HG02763 (cell line): ENCODE results near the gene NQO2.
"Not testable (repeated sequence)": the region's sequence is repeated elsewhere in the genome, so short reads cannot be mapped to it uniquely, and the experiment has no call there.

ENCODE experiments used
- ATAC-seq: cut with Tn5 transposase; IDR thresholded peaks from one replicate; pipeline ENCODE4 v1.9.1; 2021; ENCODE audit warnings: mild to moderate bottlenecking, moderate library complexity; ENCODE audit not compliant: unreplicated experiment

The NQO2 gene

DNA sequence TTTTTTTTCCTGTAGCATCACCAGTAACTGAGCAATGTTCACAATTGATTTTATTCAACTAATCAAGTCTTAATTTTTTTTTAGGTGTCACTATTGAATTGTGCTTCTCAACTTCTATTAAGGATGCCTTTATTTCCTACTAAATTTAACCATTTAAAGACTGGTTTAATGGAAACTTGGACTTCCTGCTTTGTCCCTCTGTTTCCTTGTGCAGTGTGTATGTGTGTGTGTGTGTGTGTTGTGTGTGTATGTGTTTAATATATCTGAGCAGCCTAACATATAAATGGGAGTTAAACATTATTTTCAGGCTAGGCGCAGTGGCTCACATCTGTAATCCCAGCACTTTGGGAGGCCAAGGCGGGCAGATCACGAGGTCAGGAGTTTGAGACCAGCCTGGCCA is 30.1 kb upstream of the NQO2 start:
- ATAC-seq, result no peak

DNA sequence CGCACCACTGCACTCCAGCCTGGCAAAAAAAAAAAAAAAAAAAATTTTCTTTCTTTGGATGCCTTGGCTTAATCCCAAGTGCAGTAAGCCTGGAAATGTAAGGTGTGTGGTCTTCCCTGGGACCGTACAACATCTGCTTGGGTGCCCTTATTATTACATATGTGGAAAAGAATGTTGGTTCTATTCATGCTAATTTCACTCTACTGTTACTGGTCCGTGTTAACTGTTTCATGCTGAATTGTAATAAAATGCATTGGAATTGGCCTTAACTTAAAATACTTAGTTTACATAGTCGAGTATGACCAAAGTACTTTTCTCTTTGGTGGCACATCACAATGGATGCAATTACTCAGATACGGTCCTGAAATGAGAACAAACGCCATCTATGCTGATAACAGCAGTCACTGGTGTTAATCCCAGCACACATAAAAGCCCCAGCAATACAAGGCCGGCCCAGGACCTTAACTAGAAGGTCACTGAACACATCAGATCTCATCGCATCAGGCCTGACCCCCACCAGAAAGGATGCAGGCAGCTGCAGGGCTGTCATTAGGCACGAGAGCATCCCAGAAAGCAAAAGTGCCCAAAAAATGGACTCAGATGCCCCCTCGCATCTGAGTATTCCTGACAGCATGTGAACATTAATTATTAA is 29.5 kb upstream of the NQO2 start:
- no peak for ATAC-seq

DNA sequence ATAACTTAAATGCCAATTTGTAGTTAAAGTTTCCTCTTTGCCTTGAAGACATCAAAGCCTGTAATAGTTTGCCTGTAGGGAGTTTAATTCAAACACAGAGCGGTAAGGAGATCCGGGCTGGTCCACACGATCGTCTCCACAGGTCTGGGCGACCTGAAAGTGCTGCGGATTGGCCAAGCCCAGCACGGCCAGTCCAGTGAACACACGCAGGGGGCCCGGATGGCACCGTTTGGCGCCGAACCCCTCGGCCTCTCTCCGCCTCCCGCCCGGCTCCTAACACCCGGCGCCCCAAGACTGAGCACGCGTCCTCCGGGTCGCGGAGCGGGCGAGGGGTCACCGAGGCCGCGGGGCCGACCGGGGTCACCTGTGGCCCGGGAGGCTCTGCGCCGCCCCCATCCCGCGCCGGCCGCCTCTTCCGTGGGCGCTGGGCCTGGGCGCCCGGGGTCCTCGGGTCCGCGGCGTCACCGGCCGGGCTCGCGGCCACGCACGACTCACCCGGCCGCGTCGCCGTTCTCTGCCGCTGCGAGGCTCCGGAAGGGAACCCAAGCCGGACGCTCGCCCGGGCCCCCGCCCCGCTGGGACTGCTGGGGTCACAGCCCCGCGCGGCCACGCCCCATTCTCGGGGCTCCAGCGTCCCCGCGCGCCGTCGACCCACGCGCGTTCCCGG is 28.8 kb upstream of the NQO2 start:
- ATAC-seq, result no peak

- ATAC-seq, result no peak
Observed at GRCh38 chr6:2971420-2972218, 28.1 kb upstream of the NQO2 start, which contains the start of gene SERPINB6. Gene SERPINB6, minus strand, starts transcription at chr6:2971567. Its CDS starts 12,235 bp downstream, at chr6:2959332.

DNA sequence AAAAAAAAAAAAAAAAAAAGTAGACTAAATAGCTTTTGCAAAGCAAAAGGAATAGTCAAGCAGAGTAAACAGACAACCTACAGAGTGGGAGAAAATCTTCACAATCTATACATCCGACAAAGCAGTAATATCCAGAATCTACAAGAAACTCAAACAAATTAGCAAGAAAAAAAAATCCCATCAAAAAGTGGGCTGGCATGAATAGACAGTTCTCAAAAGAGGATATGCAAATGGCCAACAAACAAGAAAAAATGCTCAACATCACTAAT is 27.5 kb upstream of the NQO2 start:
- not testable (repeated sequence) for ATAC-seq

DNA sequence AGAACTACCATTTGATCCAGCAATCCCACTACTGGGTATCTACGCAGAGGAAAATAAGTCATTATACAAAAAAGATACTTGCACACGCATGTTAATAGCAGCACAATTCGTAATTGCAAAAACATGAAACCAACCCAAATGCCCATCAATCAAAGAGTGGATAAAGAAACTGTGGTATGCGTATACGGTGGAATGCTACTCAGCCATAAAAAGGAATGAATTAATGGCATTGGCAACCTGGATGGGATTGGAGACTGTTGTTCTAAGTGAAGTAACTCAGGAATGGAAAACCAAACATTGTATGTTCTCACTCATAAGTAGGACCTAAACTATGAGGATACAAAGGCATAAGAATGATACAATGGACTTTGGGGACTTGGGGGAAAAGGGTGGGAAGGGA is 27.0 kb upstream of the NQO2 start:
- not testable (repeated sequence) for ATAC-seq

GRCh38 chr6:2973180-2973579 is 26.5 kb upstream of the NQO2 start:
- not testable (repeated sequence) for ATAC-seq

DNA sequence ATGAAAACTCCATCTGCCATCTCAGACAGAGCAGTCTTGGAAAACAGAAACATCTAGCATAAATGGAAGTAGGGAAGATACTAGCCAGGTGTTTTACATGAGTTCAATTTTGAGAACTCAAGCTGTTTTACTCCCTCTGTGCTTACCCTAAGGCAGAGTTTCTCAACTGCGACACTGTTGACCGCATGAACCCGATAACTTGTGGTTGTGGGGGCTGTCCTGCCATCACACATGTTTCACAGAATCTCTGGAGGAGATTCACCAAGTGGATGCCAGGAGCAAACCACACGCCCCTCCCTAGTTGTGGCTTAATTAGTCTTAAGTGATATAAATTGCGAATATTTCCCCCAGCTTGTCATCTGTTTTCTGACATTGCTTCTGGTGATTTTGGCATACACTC is 26.0 kb upstream of the NQO2 start:
- ATAC-seq, result no peak

DNA sequence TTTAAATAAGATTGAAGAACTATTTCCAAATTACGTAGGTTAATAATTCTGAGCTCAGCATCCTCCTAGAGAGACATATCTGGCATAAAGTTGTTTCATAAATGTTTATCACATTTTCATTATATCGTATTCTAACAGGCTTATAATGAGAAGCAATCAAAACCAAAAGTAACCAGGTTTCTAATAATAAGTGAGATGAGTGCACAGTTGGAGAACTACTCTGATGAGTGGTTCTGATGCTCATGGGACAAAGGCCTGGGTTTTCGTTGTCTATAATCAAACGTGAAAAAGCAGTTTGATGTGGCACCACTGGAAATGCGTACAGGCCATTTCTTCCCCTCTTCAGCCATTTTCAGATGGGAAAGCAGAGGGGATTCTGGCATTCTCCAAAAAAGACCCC is 23.6 kb upstream of the NQO2 start:
- no peak for ATAC-seq

DNA sequence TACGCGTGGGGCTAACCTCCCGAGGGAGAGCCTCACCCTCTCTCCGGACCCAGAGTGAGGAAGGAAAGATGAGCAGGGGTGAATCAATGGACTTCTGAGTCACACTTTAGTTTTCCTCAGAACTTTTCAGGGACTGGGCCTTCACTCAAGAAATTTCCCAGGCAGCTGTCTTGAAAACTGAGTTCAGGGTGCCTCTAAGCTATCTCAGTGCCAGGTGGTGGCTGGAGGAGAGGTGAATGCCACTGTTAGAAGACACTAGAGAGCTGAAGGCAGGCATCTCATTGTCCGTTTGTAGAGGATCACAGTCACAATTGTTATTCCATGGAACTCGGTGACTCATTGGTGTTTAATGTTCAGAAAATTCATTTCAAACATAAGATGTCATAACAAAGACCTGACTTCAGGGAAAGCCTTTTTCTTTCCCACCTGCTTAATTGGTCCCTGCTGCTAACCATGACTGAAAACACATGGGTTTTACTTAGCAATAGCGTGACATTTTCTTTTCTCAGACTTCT is 23.1 kb upstream of the NQO2 start:
- no peak for ATAC-seq

DNA sequence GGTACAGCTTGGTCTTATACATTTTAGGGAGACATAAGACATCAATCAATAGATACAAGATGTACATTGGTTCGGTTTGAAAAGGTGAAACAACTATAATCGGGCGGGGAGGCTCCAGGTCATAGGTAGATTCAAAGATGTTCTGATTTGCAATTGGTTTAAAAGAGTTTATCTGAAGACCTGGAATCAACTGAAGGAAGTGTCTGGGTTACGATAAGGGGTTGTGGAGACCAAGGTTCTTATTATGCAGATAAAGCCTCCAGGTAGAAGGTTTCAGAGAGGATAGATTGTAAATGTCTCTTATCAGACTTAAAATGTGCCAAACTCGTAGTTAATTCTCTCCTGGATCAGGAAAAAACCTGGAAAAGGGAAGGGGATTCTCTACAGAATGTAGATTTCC is 22.4 kb upstream of the NQO2 start:
- no peak for ATAC-seq

- no peak for ATAC-seq
Observed at GRCh38 chr6:2977799-2978590, 21.7 kb upstream of the NQO2 start.

GRCh38 chr6:2978923-2979322 is 20.8 kb upstream of the NQO2 start:
- no peak for ATAC-seq

DNA sequence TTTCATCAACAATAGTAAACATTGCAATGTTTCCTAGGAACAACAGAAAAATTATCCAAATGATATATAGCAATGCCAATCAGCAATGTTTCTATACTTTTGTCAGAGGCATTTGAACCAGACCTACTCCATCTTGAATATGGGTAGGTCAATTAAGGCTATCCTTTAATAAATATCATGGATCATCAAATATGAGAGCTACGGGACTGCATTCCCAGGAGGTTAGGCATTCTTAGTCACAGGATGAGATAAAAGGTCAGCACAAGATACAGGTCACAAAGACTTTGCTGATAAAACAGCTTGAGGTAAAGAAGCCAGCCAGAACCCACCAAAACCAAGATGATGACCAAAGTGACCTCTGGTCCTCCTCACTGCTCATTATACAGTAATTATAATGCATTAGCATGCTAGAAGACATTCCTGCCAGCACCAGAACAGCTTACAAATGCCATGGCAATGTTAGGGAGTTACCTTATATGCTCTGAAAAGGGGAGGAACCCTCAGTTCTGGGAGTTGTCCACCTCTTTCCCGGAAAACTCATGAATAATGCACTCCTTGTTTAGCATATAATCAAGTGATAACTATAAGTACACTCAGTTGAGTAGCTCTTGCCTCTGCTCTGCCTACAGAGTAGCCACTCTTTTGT is 19.8 kb upstream of the NQO2 start:
- ATAC-seq, result no peak

- ATAC-seq, result no peak
Observed at GRCh38 chr6:2980465-2980855, 19.2 kb upstream of the NQO2 start.

- ATAC-seq, result no peak
Observed at GRCh38 chr6:2982426-2983117, 17.1 kb upstream of the NQO2 start.

DNA sequence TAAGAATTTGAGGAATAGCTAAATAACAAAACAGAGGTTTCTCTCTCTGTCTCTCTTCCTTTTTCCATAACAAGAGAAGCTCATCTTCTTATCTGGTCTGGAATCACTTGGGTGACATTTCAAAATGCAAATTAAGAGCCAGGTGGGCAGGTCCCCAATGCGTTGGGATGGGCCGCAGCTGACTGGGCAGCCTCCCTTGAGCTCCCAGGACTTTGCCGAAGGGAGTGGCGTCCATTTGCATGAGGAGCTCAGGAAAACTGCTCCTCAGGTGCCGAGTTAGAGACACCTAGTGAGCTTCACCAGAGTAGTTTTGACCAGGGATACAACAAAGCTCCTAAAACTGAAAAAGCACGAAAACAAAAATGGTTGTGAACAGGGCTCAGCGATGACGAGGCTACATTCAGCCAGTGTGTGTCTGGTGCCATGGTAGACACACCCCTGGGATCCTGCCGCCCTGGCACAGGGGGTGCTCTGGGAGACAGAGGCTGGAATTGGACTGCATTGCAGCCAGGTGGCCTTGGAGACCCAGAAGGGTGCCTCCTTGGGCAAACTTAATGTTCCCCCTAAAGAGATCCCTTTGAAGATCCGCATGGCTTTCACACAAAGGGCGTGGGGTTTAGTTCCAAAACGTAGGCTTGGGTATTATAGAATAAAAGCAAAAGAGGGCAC is 14.8 kb upstream of the NQO2 start:
- ATAC-seq, result no peak

DNA sequence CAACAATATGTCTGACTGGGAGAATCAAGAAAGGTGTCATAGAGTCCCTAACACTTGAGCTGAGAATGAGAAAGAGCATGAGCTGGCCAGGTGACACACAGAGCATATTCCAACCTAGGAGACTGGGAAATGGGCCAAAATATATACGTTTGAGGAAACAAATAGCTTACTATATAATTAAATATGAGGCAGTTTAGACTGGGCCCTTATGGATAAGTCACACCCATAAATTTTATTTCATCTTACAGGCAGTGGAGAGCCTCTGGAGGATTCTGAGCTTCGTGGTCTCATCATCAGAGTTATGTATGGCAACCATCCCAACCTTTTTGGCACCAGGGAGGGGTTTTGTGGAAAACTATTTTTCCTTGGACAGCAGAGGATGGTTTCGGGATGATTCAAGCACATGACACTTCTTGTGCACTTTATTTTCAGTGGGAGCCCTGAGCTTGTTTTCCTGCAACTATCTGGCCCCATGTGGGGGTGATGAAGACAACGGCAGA is 12.9 kb upstream of the NQO2 start:
- no peak for ATAC-seq

DNA sequence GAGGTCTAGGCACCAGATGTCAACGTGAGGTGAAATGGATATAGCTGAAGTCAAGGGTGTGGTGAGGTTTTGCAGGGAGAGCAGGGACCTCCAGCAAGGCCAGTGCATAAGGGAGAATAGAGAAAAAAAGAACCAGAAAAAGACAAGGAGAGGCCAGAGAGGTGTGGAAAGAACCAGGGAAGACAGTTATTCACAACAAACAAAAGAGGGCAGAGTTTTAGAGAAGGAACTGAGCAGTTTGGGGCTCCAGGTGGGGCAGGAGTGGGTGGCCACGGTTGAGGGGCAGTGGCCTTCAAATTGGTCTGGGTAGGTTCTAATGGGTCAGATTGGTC is 11.6 kb upstream of the NQO2 start:
- no peak for ATAC-seq
